OCI-LY1 (cell line): ENCODE data around the gene PPP1R12B.

Experiments used
- CTCF ChIP-seq: fragments of 200-600 bp; sonication (generic), shearing (Covaris generic); IDR thresholded peaks from 2 replicates; pipeline ENCODE4 v1.5.1; 2017; ENCODE audit warnings: mild to moderate bottlenecking, antibody characterized with exemption, low read length, moderate library complexity, mixed read lengths
- EZH2 ChIP-seq: fragments of 200-600 bp; sonication (generic), shearing (Covaris generic); IDR thresholded peaks from 2 replicates; pipeline ENCODE4 v1.8.0; 2017; ENCODE audit warnings: borderline replicate concordance, mixed run types, mild to moderate bottlenecking, antibody characterized with exemption, low read length, moderate library complexity, mixed read lengths

GRCh38 chr1:202357506-202357905 is 9.0 kb downstream of the PPP1R12B start:
- TF ChIP-seq CTCF (no peak), EZH2 (no peak)
